CD4-positive, alpha-beta T cell treated with Interleukin-21 for 1 hour (primary cell): Measurements from ENCODE around the gene UNC79.

Experiments used
- DNase-seq: peaks from one replicate; pipeline ENCODE4 v3.0.0-alpha.2; 2020

The UNC79 gene

GRCh38 chr14:93733231-93733630, 302.5 kb downstream of the UNC79 start:
- DNase-seq = no peak

- DNase-seq = no peak
Observed at GRCh38 chr14:93733631-93734030, 302.9 kb downstream of the UNC79 start.

DNA sequence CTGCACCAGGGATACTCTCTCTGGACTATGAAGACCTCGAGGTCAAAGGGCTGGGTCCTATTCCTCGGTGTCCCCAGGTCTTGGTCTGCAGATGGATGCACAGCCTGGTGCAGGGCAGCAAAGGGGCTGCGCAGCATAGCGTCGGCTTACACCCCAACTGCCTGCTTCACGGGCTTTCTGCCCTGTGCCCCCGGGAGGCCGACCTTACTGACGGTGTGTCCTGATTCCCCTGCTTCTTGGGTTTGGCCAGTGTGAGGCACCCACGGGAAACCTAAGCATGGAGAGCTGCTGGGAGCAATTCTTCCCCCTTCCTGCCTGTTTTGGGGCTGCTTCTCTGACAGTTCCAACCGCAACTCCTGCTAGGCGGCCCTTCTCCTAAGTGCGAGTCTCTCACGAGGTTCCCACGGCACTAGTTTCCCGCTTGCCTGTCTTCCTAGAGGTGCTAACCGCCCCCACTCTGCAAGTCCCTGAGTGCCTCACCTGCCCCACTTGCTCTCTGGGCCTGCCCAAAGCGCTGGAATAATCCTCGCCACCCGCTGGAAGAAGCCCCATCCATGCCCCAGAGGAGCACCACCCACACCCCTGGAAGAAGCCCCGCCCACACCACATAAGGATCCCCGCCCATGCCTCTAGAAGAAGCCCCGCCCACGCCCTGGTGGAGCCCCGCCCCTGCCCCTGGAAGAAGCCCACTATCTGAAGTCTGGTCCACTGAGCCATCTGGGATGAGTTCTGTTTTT, 303.5 kb downstream of the UNC79 start:
- DNase-seq = no peak

- no peak for DNase-seq
Observed at GRCh38 chr14:93735206-93735605, 304.5 kb downstream of the UNC79 start.

DNA sequence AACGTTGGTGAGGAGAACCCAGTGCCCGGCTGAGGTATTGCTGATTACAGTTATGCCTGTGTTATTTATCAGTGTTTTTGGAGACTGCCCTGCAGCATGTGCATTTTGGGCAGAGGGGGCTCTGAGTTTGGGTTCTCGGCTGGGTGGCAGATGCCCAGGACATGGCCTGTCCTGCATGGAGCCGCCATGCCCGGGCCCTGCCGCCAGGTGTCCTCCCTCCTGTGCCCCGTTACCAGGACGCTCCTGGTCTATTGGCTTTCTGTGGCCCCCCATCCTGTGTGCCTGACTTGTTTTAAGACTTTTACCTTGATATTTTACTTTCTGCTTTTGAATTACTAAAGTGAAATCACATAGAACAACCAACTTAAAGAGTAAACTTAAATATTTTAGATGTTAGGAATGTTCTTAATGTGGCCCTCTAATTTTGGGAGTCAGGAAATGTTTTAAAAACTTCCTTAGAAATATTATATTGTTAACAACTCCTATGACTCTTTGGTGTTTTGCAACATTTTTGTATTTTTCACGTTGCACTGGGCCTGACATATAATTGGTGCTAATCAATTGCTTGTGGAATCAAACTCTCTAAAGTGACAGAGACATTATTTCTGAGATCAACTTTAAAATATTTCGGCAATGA, 305.8 kb downstream of the UNC79 start:
- no peak for DNase-seq

DNA sequence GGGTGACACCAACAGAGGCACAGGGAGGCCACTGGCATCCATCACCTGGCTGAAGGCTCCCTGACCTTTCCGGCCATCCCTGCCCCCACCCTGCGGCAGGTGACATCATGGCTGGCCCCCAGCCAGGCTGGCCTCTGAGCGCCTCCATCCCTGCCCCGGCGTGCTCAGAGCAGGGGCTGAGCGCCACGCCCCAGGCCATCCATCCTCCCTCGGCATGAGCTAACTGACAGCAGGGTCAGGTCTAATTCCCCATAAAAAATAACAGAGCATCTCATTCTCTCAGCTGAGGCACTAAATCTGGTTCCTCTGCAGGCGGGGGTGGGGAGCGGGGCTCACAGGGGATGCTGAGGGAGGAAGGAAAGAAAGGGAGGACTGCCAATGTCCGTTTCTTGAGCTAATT, 306.9 kb downstream of the UNC79 start:
- no peak for DNase-seq

GRCh38 chr14:93741556-93742230, 311.0 kb downstream of the UNC79 start:
- no peak for DNase-seq

DNA sequence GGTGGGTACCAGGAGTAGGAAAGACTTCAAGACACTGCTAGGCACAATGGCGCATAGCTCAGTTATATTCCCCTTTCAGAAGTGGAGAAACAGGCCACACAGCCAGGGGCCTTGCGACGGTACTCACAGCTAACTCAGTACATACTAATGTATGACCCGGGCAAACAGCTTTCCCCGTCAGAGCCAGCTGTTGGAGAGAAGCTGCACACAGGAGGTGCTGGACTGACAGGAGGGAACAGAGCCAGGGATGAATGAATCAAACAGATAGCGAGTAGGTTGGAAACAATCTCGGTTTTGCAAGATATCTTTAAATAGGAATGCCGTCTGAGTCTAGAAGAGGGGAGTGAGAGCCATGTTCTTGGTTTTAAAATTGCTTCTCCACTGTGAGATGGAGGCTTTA, 312.0 kb downstream of the UNC79 start:
- DNase-seq = no peak

GRCh38 chr14:93743270-93744060, 312.7 kb downstream of the UNC79 start:
- DNase-seq = no peak

DNA sequence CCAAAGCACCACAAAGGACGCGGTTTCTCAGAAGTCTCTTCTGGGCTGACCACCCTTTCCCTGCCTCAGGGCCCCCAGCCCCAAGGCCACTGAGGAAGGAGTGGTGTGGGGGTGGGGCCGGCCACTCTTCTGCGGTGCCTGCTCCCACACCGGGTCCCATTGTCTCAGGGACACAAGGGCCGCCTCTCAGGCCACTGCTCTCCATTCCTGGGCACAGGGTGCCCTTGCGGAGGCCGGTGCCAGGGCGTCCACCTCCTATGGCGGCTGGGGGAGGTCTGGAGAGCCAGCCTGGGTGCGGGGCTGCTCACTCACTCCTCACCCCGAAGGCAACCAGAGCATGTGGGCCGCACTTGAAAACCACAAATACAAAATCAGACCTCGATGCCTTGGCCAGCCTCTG, 313.4 kb downstream of the UNC79 start:
- no peak for DNase-seq

GRCh38 chr14:93744876-93745275, 314.1 kb downstream of the UNC79 start:
- no peak for DNase-seq

- no peak for DNase-seq
Observed at GRCh38 chr14:93745603-93746273, 315.0 kb downstream of the UNC79 start.

DNA sequence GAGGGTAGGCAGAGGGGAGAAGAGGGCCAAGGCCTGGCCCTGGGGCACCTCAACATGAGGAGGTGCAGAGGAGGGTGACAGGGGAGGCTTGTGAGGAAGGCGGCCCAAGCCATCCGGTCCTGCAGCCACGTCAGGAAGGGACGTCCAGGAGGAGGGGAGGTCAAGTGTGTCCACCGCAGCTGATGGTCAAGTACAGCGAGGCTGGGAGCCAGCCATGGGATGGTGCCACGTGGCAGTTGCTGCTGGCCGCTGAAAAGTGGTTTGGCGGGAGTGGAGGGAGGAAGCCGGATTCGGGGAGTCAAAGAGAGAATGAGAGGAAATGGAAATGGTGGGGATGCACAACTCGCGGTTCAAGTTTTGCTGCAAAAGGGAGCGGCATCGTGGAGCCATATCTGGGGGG, 316.4 kb downstream of the UNC79 start:
- DNase-seq = no peak

DNA sequence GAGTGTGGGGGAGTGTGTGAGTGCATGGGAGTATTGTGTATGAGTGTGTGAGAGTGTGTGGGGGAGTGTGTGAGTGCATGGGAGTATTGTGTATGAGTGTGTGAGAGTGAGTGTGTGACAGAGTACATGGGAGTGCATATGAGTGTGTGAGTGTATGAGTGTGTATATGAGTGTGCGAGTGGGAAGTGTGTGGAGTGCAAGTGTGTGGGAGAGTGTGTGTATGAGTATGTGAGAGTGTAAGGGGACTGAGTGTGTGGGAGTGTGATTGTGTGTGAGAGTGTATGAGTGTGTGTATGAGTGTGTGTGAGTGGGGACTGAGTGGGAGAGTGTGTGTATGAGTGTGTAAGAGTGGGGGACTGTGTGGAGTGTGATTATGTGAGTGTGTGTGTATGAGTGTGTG, 316.8 kb downstream of the UNC79 start:
- DNase-seq = no peak

DNA sequence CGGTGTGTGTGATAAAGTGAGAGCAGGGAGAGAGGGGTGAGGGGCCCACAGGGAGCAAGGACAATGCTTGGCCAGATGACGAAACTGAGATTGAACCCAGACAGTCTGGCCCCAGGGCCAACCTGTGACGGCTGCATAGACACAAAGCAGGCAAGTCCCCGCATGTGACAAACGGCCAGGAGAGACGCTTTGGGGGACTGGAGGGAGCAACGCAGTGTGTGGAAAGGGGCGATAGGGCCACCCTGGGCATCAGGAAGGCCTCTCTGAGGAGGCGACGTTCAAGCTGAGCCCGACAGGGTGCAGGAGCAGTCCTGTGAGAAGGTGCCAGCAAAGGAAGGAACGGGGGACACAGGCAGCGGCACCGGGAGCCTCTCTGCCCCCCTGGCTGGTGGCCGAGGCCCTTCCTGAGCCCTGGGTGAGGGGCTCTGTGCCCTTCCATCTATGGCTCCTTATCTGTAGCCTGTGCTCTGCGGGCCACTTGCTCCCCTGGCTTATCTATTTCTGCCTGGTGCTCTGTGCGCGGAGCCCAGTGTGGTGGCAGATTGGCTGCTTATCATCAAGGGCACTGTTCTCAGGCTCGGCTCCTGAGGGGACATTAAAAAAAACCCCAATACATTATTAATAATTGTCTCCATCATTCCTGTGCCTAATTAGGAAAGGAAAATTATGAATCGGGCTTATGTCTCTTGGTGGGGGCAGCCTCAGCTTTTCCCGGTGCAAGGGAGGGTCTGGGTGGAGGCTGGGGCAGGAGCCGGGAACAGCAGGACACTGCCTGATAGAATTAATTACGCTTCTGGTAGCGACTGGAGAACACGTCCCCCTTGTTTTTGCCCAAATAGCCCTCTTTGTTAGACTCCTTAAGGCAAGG, 317.7 kb downstream of the UNC79 start:
- no peak for DNase-seq

DNA sequence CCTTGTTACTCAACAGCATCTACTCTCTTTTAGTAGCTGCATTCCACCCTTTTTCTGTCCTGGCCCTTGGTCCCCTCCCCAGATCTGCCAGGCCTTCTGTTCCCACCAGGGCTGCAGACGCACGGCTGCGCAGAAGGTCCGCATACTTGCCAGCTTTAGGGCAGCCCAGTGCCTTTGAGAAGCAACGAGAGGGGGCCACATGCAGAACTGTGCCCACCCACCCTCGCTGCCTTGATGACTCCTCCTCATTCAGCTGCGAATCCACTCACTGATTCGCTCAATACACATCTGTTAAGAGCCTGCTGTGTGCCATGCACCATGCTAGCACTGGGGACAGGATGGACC, 318.3 kb downstream of the UNC79 start:
- DNase-seq = no peak

GRCh38 chr14:93751946-93752655, 321.4 kb downstream of the UNC79 start:
- DNase-seq = no peak

- no peak for DNase-seq
Observed at GRCh38 chr14:93752980-93753561, 322.3 kb downstream of the UNC79 start.

DNA sequence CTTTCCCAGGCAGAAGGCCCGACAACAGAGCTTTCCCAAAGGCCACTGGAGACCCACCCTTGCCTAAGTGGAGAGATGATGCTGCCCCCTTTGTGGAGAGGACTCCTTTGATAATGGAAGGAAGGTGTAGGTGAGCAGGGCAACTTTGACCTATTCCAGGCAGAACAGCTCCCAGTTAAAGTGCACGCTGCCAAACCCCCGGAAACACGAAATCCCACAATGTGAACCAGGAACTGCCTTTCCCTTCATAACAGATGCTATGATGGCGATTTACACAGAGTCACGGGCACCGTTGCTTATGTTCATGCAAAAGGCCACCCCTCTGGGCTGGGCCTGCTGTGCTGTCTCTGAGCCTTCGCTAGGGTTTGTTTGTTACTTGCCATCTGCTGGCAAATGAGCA, 322.9 kb downstream of the UNC79 start:
- no peak for DNase-seq

DNA sequence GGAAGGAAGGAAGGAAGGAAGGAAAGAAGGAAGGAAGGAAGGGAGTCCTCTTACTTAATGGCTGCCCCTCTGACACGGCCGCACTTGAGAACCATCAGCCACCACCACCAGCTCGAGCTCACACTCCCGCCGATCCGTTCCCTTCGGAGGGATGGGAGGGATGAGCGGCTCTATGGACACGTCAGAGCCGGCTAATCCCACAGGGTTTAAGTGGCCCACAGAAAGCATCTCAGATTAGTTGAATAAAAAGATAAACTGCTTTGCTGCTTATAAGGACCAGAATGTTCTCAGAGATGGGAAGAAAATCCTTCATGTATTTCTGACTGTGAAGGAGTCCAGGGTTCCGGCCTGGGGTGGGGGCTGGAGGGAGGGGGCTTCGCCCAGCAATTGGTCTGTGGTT, 326.5 kb downstream of the UNC79 start:
- DNase-seq = no peak
